Measurements from ENCODE around the gene AKT1S1.
"Not testable (repeated sequence)": the region's sequence is repeated elsewhere in the genome, so short reads cannot be mapped to it uniquely, and the experiment has no call there.

The AKT1S1 gene
- total RNA-seq: 22.2 to 23.9 reads per million in 2 donors

- DNase-seq: peak; percentile 96
Observed at GRCh38 chr19:49877020-49877878, at the start of gene AKT1S1, which contains the start of gene TBC1D17. AKT1S1 (minus strand) TSS chr19:49877355; CDS start chr19:49873295, 4,060 bp downstream. TBC1D17 (plus strand) TSS chr19:49877702; CDS start chr19:49877724, 22 bp downstream.

- DNase-seq: no peak
Observed at GRCh38 chr19:49926515-49926914, 49.4 kb upstream of the AKT1S1 start.

- no peak for DNase-seq
Observed at GRCh38 chr19:49925486-49925885, 48.3 kb upstream of the AKT1S1 start.

GRCh38 chr19:49924881-49925210 lies 47.7 kb upstream of the AKT1S1 start:
- DNase-seq: not testable (repeated sequence)

- no peak for DNase-seq
Observed at GRCh38 chr19:49924004-49924880, 47.1 kb upstream of the AKT1S1 start.

GRCh38 chr19:49923055-49924003 lies 46.2 kb upstream of the AKT1S1 start:
- no peak for DNase-seq

- DNase-seq: no peak
Observed at GRCh38 chr19:49921871-49922795, 45.0 kb upstream of the AKT1S1 start.

GRCh38 chr19:49920624-49921363 lies 43.6 kb upstream of the AKT1S1 start:
- DNase-seq: no peak

- DNase-seq: no peak
Observed at GRCh38 chr19:49918089-49918488, 40.9 kb upstream of the AKT1S1 start.

GRCh38 chr19:49916839-49917733 lies 39.9 kb upstream of the AKT1S1 start:
- no peak for DNase-seq

- no peak for DNase-seq
Observed at GRCh38 chr19:49915271-49915670, 38.1 kb upstream of the AKT1S1 start.

- DNase-seq: no peak
Observed at GRCh38 chr19:49913720-49914119, 36.6 kb upstream of the AKT1S1 start.

- no peak for DNase-seq
Observed at GRCh38 chr19:49912965-49913685, 36.0 kb upstream of the AKT1S1 start.

GRCh38 chr19:49911381-49912145 lies 34.4 kb upstream of the AKT1S1 start:
- DNase-seq: no peak

- DNase-seq: no peak
Observed at GRCh38 chr19:49910179-49910578, 33.0 kb upstream of the AKT1S1 start.

GRCh38 chr19:49908480-49909420 lies 31.6 kb upstream of the AKT1S1 start:
- no peak for DNase-seq

Measured in T-helper 9 cell (primary cell).